ENCODE measurements around the gene OR6X1.

OR6X1 gene

DNA sequence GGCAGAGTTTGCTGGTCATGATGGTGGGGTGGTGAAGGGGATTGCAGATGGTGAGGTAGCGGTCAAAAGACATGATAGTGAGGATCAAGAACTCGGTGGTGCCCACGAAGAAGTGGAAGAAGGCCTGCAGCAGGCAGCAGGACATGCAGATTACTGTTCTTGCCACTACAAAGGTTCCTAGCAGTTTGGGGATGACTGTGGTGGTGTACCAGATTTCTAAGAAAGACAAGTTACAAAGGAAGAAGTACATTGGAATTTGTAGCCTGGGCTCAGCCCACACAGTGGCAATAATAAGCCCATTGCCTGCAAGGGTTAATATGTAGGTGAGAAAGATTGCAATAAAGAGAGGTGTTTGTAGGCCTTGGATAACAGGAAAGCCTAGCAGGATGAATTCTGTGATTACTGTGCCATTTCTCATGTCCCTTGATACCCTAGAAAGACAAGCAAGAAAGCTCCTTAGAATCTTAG lies at the start of gene OR6X1:
TSS of gene OR6X1 (minus strand) at position 418 of the 468 bp plus-strand sequence. CDS start at position 418, 0 bp downstream.
- DNase-seq (ENCODE audit: low spot score), result no peak

- DNase-seq (ENCODE audit: low spot score), result no peak
Observed at GRCh38 chr11:123801765-123802164, 47.4 kb upstream of the OR6X1 start.

- DNase-seq (ENCODE audit: low spot score), result no peak
Observed at GRCh38 chr11:123800036-123800435, 45.7 kb upstream of the OR6X1 start.

- no peak for DNase-seq (ENCODE audit: low spot score)
Observed at GRCh38 chr11:123799438-123799837, 45.1 kb upstream of the OR6X1 start.

- no peak for DNase-seq (ENCODE audit: low spot score)
Observed at GRCh38 chr11:123798513-123799252, 44.4 kb upstream of the OR6X1 start.

DNA sequence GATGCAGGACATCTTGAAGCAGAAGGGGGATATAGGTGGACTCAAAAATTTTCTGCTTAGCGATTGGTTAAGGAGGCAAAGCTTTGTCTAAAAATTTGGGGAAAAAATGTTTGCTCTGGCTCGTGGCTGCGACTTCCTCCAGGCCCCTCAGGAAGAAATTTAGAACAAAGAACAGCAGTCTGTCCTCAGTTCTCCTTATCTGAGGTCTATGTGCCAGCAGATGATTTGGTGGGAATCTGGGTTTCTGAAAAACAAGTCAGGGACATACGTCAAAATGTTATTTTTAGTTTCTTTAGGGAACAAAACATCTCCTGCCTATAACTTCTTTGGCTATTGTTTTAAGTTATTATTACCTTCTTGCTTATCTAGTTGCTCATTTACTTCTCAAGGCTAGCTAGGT lies 43.8 kb upstream of the OR6X1 start:
- no peak for DNase-seq (ENCODE audit: low spot score)

DNA sequence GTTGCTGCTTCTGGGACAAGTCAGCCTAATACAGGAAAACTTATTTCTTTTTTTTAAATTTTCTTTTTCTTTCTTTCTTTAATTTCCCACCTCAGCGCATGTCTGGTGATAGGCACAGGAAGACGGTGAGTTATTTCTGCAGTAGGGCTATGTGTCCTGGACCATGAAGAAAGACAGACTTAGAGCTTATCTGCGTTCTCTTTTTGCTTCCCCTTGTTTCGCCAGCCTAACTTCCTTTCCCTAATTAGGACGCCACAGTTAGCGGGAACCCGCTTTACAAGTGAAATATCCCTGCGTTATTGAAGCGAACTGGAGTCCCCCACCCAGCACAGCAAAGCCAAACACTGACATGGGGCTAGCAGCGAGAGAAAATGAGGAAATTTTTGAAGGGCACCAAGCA lies 43.2 kb upstream of the OR6X1 start:
- DNase-seq (ENCODE audit: low spot score), result no peak

DNA sequence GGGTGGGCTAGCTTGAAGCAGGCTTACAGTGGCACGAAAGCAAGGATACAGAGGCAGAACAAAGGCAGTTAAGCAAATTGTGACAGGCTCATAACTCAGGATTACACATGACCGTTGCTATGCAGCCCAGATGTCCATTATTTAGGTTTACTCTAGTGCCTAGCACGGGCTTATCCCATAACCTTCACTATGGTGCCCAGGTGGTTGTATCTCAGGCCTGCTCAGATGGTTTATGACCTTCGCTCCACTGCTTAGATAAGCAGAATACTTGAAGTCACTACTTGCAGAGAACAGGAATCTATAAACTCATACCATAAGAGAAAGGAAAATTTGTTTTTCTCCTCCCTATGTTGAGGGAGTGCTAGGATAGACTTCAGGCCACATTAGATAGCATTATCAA lies 42.8 kb upstream of the OR6X1 start:
- DNase-seq (ENCODE audit: low spot score), result no peak

DNA sequence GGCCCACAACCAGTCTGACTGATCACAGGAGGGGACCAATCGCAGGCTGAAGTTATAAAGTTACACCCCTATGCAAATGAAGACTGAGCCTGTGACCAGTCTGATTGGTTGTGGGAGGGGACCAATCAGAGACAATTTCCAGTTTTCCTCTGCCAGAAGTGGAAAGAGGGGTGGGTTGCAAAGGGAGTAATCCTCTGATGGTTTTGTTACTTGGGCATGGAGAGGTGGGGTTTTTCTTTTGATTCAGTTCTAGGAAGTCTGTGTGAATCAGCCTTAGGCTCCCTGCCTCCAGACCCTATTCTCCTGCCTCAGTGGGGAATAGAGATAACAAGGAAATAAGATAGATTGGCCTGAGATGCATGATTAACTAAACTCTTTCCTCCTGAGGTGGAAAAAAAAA lies 41.9 kb upstream of the OR6X1 start:
- no peak for DNase-seq (ENCODE audit: low spot score)

DNA sequence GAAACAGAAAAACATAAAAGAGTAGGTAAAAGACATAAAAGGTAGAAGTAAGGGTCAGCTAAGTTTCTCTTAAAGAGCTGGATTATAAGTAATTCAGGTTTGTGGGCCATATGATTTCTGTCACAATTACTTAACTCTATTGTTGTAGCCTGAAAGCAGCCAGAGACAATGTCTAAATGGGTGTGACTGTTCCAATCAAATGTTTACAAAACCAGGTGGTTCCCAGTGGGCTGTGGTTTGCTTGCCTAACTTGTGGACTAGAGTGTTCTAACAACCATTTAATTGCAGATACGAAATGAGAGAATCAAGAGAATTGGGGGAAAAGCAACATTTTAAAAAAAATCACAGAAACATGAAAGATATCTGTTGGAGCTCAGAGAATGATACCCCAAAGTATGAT lies 29.2 kb upstream of the OR6X1 start:
- DNase-seq (ENCODE audit: low spot score), result no peak

DNA sequence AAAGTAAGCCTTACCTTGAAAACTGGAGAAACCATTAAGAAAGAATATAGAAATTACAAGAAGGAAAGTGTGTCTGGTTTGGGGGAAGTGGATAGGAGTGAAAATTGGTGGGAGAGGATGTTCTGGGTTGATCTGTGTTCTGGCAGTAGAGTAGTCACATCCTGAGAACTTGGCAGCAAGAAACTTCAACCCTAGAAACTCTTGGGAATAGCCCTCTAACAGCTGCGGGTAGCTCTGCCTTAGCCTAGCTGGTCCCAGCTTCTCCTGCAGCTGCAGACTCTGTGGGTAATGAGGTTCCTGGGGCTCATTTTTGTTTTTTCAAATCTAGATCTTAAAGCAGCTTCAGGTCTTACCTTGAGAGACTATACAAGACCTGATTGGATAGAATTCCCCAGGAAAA lies 24.2 kb upstream of the OR6X1 start:
- no peak for DNase-seq (ENCODE audit: low spot score)

DNA sequence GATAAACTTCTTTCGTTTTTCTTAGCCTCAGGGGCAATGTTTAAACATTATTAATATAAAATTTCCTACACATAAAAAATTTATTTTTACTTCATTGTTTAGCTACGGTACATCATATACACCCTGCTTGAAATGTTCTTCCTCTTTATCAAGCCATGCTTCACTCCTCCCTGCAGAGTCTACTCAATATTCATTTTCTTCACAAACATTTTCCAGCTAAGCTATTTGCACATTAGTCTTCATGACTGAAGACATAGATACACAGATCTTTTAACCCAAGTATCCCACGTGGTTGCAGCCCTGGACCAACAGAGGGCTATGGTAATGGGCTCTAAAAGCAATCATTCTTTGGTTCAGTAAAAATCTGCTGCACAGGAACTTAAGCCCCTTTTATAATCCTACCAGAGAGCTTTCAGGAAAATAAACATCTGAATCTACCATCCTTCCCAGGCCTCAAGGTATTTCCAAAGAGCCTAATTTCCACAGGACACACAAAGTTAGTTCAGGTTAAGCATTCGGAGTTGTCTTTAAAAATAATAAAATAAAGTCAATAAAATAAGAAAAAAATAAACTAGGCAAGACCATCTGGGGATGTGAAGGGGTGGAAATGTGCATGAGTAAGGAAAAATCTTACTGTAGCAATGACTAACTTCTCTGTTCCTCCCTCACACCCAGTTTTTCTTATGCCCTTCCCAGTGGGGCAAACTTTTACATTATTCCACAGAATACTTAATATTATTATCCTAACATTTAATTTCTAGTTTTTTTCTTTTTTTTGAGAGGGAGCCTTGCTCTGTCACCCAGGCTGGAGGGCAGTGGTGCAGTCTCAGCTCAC lies 21.6 kb upstream of the OR6X1 start:
- DNase-seq (ENCODE audit: low spot score), result no peak

GRCh38 chr11:123775289-123775688 lies 21.0 kb upstream of the OR6X1 start:
- no peak for DNase-seq (ENCODE audit: low spot score)

- no peak for DNase-seq (ENCODE audit: low spot score)
Observed at GRCh38 chr11:123773959-123774358, 19.6 kb upstream of the OR6X1 start.

- DNase-seq (ENCODE audit: low spot score), result no peak
Observed at GRCh38 chr11:123773026-123773425, 18.7 kb upstream of the OR6X1 start.

- no peak for DNase-seq (ENCODE audit: low spot score)
Observed at GRCh38 chr11:123771664-123772063, 17.3 kb upstream of the OR6X1 start.

DNA sequence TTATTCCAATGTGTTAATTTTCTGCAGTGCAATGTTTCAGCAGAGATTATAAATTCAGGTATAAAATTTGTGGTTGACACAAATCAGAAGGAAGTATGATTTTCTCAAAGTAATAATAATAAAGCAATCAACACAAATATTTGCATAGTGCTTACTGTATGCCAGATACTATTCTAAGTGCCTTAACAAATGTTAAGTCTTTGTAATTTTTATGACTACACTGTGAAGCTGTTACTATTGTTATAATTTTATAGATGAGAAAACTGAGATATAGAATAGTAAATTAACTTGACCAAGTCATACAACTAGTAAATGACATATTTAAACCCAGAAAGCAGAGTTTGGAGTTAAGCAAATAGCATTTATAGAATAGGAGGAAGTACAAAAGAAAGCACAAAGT lies 16.4 kb upstream of the OR6X1 start:
- no peak for DNase-seq (ENCODE audit: low spot score)

GRCh38 chr11:123765601-123766000 lies 11.3 kb upstream of the OR6X1 start:
- DNase-seq (ENCODE audit: low spot score), result no peak

DNA sequence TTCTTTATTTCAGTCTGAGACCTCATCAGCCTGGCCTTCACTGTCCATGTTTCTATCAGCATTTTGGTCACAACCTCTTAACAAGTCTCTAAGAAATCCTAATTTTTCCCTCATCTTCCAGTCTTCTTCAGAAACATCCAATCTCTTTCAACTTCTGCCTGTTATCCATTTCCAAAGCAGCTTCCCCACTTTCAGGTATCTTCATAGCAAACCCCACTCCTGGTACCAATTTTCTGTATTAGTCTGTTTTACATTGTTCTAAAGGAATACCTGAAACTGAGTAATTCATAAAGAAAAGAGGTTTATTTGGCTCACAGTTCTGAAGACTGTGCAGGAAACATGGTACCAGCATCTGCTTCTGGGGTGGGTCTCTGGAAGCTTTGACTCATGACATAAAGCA lies 8.1 kb upstream of the OR6X1 start:
- DNase-seq (ENCODE audit: low spot score), result no peak

- no peak for DNase-seq (ENCODE audit: low spot score)
Observed at GRCh38 chr11:123760894-123761293, 6.6 kb upstream of the OR6X1 start.

GRCh38 chr11:123757976-123758375 lies 3.7 kb upstream of the OR6X1 start:
- DNase-seq (ENCODE audit: low spot score), result no peak

- DNase-seq (ENCODE audit: low spot score), result no peak
Observed at GRCh38 chr11:123755813-123756212, 1.5 kb upstream of the OR6X1 start.

GRCh38 chr11:123755344-123755743 lies 1.0 kb upstream of the OR6X1 start:
- DNase-seq (ENCODE audit: low spot score), result no peak
